CD4-positive, alpha-beta T cell treated with Interferon alpha-2 for 1 hour (primary cell): ENCODE data around the gene EPHA5.
"Not testable (repeated sequence)": the region's sequence is repeated elsewhere in the genome, so short reads cannot be mapped to it uniquely, and the experiment has no call there.

Experiments
- DNase-seq, 2 donors: peaks; one replicate each; pipeline ENCODE4 v3.0.0-alpha.2; 2020 to 2022

The EPHA5 gene

DNA sequence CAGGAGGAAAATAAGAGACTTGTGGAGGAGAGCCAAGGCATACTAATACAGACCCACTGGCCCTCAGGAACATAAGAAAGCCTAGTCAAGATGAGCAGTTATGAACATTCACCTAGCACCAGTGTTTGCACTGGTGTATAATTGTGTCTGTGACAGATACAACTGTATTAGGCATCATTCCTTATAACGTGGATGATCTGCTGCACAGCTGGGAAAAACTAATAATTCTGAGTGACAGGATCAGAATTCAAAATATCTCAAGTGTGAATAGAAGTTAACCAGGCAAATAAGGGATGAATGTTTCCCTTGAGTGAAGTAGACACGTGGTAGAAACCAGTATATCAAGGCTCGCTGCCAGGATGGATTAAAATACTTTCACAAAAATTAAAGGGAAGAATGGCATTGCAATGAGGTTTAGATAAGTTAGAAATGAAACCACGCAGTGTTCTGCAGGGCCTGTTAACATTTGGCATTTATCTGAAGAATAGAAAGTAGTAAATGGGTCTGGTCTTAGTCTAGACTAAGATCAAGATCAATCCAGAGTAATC lies 325.9 kb downstream of the EPHA5 start:
- DNase-seq, result no peak

DNA sequence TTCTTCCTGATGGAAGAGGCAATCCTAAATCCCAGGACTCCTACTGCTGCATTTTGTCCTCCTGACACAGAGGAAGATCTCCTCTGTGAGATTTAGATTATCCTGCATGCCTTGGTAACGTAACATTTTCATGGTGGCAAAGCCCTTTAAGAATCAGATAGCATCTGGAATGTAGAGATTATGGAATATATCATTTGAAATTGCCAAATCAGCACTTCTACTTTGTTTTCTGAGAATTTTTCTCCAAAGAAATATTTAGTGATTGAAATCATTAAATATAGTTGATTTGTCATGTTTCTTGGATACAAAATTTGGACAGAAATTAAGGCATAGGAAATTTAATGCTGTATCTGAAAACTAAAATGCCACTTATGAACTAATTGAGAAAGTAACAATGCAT lies 326.9 kb downstream of the EPHA5 start:
- DNase-seq, result no peak

DNA sequence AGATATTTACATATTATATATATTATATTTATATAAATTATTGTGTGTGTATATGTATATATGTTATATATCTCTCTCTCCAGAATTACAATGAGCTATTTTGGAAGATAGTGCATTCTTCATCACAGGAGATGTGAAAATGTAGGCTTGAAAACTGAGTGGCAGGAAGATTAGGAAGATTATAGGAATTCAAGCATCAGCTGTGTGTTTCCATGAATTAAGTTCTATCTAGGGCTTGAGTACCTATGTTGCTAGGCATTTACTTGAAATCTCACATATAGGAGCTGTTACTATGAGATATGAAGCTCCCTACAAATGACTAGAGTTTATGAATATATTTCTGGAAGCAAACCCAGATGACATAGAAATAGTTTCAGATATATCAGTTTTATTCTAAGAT lies 328.7 kb downstream of the EPHA5 start:
- DNase-seq, result no peak

DNA sequence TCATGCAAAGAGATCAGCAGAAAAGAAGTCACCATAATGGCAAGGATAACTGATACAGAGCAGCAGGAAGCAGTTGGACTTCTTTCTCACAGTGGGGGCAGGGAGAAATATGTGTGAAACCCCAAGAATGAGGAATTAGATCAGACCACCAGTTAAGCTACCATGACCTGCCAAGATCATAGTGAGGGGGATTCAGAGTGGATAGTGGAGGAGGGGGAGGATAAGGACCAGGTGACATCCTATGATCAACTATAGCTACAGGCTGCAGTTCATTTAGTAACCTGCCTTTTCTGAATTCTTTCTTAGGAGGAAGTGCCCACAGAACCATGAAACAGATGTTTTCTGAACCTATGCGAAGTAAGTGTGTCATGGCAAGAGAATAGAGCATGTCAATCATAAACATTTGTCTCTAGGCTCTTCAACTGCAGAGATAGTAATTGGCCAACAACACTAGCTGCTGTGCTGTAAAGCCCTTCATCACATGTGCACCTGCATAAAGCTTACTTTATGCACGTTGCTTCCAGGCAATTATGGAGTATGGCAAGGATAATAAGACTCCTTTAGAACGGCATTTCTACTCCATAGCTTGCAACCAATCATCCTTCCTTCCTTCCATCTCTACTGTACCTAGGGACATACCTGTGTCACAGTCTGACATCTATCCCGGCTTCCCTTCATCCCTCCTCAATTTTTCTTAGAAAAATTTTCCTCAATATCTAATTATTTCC lies 329.7 kb downstream of the EPHA5 start:
- DNase-seq, result no peak

DNA sequence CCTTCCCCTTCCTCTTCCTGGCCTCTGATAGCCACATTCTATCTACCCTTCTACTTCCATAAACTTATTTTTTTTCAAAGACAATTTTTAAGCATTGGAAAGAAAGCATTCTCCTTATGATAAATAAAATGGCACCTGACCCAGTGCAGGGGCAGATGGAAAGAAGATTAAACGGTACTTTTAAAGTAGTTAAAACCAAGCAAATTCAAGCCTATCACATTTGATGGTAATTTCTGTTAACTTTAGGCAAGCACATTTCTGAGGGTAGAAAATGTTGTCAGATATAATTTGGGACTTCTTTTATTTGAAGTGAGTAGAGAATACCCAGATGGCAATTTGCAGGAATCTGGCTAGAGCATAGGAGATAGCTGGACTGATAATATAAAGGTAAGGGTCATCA lies 332.9 kb downstream of the EPHA5 start:
- DNase-seq, result no peak

DNA sequence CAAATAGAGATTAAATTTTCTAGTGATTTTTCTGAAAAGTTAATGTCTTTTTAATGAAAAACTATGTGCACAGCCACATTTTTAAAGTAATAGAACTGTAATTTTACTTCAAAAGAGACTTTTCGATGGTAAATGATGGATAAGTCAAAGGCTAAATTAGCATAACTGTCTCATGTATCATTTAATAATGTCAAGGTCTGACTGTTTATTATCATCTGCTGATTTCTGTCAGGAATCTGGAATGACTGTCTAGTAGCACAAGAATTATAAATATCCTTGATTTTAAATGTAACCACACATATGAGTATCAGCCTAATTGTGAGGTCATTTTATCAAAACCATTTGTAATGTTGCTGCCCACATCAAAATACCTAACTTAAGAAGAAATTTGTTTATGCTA lies 333.8 kb downstream of the EPHA5 start:
- no peak for DNase-seq

DNA sequence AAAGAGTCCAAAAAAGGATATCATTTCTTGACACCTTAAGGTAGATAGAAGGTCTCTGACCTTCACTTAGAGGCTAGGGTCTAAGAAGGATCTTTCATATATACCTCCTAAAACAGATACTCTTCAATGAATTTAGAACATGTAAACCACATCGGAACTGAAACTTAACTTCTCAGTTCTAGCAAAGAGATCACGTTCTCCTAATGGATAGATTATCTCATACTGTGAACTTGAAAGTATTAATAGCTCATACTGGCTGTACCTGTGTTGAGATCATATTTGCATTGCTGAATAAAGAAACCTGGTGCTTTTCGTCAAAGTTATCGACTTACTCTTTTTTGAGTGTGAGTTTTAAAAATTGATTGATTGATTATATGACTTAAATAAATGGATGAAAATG lies 353.8 kb downstream of the EPHA5 start:
- DNase-seq, result no peak

DNA sequence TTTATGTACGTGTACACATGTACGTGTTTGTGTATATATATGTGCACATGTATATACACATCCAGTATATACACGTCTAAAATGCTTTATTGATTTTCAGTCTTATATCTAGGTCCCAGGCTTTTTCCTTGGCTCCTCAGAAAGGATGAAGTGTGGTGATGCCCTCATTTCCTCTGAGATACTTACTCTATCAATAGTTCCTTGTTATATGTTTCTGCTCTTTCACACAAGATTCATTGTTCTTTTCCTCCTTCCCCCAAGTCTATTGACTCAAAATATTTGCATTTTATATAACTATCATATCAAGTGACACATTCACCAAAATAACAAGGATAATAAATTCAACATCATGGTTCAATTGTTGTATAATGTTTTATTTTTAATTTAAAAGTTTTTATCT lies 359.2 kb downstream of the EPHA5 start:
- DNase-seq, result no peak

DNA sequence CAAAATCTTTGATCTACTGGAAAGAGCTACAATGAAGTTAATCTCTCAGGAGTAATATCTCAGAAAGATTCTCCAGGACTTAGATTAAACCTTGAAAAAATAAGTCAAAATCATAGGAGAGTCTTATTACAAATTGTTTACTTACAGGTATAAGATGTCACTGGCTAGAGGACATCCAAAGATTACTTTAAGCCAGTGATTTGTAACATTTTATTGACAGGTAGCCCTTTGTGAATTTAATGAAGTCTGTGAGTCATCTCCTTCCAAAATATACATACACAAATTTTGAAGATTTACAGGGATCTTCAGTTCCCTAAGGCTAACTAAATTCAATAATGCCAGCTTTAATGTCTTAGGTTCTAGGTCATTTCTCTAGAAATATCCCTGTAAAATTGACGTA lies 359.7 kb downstream of the EPHA5 start:
- DNase-seq, result no peak

DNA sequence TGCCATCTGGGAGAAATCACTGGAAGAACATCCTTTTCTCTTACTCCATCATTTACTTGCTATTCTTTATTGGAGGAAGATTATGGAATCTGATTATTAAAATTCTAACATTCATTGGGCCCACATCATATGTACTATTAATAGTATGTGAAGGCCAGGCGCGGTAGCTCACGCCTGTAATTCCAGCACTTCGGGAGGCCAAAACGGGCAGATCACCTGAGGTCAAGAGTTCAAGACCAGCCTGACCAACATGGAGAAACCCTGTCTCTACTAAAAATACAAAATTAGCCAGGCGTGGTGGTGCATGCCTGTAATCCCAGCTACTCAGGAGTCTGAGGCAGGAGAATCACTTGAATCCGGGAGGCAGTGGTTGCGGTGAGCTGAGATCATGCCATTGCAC lies 361.7 kb downstream of the EPHA5 start:
- not testable (repeated sequence) for DNase-seq

DNA sequence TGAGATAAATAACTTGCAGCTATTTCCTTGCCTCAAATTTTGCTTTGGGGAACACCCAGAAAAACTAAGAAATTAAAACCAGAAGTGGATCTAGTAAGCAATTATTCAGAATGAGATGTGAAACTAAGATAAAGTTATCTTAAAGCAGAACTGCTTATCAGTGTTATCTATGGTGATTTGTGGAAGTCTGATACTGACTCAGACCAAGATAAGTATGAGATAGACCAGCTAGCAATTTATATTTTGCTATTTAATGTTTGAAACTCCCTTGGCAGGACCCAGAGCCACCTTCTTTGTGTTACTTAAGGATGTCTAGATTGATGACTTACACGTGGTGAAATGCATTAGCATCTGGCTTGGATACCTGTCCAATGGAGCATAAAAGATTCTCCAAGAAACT lies 368.1 kb downstream of the EPHA5 start:
- no peak for DNase-seq

DNA sequence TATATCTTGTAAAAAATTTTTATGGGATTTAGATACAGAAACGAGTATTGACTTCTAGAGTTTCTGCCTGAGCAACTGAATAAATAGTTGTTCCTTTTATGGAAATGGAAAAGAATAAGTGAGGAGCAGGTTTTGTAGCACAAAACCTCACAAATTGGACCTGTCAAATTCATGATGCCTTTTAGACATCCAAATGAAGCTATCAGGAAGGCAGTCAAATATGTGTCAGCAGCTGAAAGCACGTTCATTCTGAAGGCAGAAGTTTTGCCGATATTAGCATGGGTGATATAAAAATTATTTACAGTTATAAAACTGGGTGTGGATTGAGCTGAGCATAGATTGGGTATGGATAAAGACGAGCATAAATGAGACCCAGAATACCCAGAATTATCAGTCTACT lies 374.0 kb downstream of the EPHA5 start:
- no peak for DNase-seq

DNA sequence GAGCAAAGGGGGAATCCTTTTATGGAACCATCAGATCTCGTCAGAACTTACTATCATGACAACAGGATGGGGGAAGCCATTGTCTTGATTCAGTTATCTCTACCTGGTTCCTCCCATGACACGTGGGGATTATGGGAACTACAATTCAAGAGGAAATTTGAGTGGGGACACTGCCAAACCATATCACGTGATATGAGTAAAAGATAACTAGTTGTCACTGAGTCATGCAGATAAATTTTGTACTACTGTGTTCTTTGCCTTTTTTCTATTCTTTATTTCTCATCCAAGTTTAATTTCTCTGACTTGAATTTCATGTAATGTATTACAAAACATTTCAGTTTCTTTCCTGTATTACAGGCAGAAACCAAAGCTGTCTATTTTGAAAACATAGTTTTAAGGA lies 383.2 kb downstream of the EPHA5 start:
- no peak for DNase-seq
